Measurements from ENCODE around the gene ALDH7A1.

GRCh38 chr5:126603402-126603991 is 8.5 kb upstream of the ALDH7A1 start:
- no peak for TF ChIP-seq EZH2 (IDR thresholded peaks at IDR 0.05; ENCODE audit: borderline replicate concordance, control insufficient read depth, low read depth, low read length)
- TF ChIP-seq EP300 (IDR thresholded peaks at IDR 0.05; ENCODE audit: borderline replicate concordance in 1 of 2, control insufficient read depth in 1 of 2, low read depth in 2 of 2, low read length in 2 of 2): no peak
- TF ChIP-seq POLR2A (IDR thresholded peaks at IDR 0.05; ENCODE audit: low read depth, low read length): no peak
- TF ChIP-seq PML (IDR thresholded peaks at IDR 0.05; ENCODE audit: low read length): no peak
- TF ChIP-seq GABPA (IDR thresholded peaks at IDR 0.05; ENCODE audit: low read depth): no peak
- no peak; a peak in 1 of 6 replicates for TF ChIP-seq CTCF (IDR thresholded peaks at IDR 0.05 in 2 of 3, conservative IDR thresholded peaks at IDR 0.05 in 1 of 3; ENCODE audit: control insufficient read depth in 2 of 3, extremely low read depth in 1 of 3, insufficient read depth in 1 of 3, low read depth in 3 of 3, low read length in 3 of 3)
- no peak for TF ChIP-seq SRF (IDR thresholded peaks at IDR 0.05; ENCODE audit: low read depth in 2 of 2, low read length in 2 of 2)
- no peak for TF ChIP-seq CEBPB (IDR thresholded peaks at IDR 0.05; ENCODE audit: borderline replicate concordance in 1 of 2, low read depth in 2 of 2, low read length in 2 of 2)
